22Rv1 (cell line): ENCODE data around the gene MIPOL1.

Experiments
- H3K27ac ChIP-seq: fragments of 450-650 bp; 2 replicates; pipeline ENCODE4 v1.5.1; 2017
- ZFX ChIP-seq: fragments of 450-650 bp; IDR thresholded peaks from 2 replicates; pipeline ENCODE4 v1.6.1; 2017; ENCODE audit warnings: antibody characterized with exemption, borderline replicate concordance
- TF ChIP-seq, protein P1 (sequence below): fragments of 450-650 bp; IDR thresholded peaks from 2 replicates; pipeline ENCODE4 v1.5.1; 2017; ENCODE audit warnings: mild to moderate bottlenecking

MIPOL1 gene

DNA sequence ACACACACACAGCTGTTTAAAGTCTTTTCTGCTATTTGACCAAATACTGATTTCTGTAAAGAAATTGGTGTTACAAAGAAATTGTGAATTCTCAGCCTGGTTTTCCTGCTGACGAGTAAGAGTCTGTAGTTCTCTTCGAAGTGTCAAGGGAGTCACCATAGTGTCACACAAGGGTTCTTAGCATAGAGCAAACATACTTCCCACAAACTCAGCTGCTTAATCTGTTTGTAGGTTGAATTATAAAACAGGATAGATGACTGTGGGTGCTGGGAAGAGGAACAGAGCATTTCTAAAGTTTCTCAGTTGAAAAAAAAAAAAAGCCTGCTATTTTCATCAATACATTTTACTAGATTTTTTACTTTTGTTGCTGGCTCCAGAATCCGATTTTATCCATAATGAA, 314.4 kb downstream of the MIPOL1 start:
- H3K27ac ChIP-seq, result no peak overlapping the region
- TF ChIP-seq ZFX, result no peak
- TF ChIP-seq, protein P1, sequence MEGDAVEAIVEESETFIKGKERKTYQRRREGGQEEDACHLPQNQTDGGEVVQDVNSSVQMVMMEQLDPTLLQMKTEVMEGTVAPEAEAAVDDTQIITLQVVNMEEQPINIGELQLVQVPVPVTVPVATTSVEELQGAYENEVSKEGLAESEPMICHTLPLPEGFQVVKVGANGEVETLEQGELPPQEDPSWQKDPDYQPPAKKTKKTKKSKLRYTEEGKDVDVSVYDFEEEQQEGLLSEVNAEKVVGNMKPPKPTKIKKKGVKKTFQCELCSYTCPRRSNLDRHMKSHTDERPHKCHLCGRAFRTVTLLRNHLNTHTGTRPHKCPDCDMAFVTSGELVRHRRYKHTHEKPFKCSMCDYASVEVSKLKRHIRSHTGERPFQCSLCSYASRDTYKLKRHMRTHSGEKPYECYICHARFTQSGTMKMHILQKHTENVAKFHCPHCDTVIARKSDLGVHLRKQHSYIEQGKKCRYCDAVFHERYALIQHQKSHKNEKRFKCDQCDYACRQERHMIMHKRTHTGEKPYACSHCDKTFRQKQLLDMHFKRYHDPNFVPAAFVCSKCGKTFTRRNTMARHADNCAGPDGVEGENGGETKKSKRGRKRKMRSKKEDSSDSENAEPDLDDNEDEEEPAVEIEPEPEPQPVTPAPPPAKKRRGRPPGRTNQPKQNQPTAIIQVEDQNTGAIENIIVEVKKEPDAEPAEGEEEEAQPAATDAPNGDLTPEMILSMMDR, result no peak

DNA sequence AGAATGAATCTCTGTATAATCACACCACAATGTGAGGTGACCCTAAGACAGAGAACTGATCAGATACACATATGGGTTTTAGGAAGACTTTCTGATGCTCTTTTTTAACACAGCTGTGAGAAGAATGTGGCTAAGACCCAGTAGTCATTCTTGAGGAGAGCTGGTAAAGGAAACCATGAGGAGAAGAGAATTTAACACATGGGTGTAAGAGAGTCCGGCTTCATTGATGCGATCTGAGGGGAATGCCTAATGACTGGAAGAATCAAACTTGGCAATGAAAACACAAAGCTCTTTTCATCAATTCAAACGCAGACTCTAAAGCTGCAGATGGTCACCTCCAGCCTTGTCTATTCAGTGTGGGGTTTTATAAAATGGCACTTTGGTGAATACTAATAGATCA, 318.0 kb downstream of the MIPOL1 start:
- H3K27ac ChIP-seq, result no peak overlapping the region
- TF ChIP-seq, protein P1, result no peak
- TF ChIP-seq ZFX, result no peak

DNA sequence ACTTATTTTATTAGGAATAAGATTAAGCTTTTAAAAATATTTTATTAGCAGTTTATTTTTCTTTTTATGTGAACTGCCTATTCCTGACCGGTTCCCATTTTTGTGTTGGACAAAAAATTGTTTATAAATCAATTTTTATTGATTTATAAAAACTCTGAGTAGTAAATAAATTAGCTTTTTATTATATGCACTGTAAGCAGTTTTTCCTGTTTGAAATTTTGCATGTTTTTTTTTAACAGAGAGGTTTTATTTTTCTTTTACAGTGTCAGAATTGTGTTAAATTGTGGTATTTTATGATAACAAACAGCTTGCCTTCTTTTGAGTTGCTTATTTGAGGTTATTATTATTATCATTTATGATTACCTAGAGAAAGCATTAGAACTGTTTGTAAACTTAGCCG, 329.3 kb downstream of the MIPOL1 start:
- peak overlapping the region; percentile 70 for H3K27ac ChIP-seq
- TF ChIP-seq ZFX, result no peak
- TF ChIP-seq, protein P1, result no peak

DNA sequence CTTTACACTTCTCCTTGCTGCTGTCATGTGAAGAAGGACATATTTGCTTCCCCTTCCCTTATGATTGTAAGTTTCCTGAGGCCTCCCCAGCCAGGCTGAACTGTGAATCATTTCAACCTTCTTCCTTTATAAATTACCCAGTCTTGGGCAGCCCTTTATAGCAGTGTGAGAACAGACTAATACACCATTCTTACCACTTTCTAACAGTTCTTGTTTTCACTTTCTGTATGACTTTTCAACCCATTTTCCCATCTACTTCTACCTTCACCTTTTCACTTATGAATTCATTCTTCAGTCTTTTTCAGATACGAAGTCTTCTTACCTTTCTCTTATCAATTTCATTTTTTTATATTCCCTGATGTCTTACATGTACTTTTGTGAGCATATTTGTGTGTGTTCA, 342.3 kb downstream of the MIPOL1 start:
- H3K27ac ChIP-seq, result no peak overlapping the region
- TF ChIP-seq, protein P1, result no peak
- TF ChIP-seq ZFX, result no peak

DNA sequence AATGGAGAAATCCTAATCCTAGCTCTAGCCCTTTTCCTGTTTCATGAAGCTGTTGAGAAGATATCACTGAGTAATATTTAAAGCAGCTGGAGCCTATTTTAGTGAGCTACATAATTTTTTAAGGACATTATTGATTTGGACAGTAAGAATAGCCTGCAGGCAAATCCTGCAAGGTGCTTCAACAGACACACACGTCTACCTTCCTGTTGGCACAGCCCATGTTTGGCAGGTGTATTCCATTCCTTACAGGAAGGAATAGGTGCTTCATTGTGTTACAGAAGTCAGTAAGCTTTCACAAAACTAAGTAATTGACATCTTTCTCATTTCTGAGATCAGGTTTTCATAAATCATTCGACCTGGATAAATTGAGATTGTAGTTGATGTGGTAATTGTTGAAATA, 346.7 kb downstream of the MIPOL1 start:
- TF ChIP-seq ZFX, result no peak
- TF ChIP-seq, protein P1, result no peak
- peak overlapping the region; percentile 84 for H3K27ac ChIP-seq

DNA sequence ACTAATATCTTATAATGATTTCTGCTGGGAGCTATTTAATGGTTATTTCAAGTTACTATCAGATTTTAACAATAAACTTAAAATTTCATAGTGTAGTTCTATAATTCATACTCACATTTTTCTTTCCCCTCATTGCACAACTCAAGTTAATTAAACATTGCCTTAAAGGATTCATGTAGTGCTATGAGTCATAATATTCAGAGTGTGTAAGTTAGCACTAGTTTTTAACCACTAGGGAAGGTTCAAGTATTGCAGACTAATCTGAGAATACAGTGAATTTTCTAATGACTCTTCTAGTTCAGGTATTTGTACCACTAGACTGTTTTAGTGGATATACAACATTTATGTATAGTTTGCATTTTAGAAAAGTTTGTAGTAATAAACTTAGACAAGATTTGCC, 347.4 kb downstream of the MIPOL1 start:
- no peak for TF ChIP-seq ZFX
- TF ChIP-seq, protein P1, result no peak
- H3K27ac ChIP-seq, result peak overlapping the region; percentile 84

DNA sequence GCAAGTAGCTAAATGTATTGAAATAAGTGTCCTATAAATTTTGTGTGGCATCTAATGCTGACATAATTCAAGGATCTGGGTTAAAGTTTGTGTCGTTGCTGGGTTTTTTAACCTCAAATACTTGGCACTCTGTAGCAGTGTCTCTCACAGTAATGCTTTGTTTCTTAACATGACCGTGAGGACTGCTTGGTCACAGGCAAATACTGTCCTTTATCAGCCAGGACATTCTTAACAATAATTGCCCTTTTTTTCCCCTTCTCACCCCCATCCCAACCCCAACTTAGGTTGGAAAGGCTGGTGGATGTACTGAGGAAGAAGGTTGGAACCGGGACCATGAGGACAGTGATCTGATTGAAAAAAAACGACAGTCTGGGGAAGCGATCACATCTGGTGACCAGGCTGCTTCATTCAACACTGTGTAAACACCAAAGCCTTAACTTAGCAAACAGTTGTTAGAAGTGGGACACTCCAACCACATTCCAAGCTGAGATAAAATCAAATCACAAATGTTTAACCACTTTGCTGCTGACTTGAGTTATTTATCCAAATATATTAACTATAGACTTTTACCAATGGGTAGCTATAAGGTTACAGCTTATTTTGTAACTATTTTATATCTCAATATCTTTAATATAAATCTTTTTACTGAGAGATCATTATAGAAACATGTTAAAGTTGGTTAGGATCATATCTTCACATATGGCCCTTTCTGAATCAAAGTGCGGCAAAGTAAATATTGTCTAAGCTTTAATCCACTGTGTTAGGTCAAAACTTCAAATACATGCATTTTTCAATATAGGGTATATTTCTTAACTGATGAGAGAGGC, 349.1 kb downstream of the MIPOL1 start:
- H3K27ac ChIP-seq, result peak overlapping the region; percentile 84
- TF ChIP-seq ZFX, result no peak
- TF ChIP-seq, protein P1, result no peak
